Fibroblast of mammary gland (primary cell): Measurements from ENCODE around the gene MAP4K2.

Experiments used
- DNase-seq: peaks from one replicate; pipeline ENCODE4 v3.0.0-alpha.2; 2010; ENCODE audit warnings: low read depth
- H3K4me3 ChIP-seq: 2 replicates; pipeline ENCODE4 v1.5.1; 2011; ENCODE audit warnings: low read depth, mild to moderate bottlenecking, low read length, moderate library complexity; ENCODE audit not compliant: control insufficient read depth
- CTCF ChIP-seq: conservative IDR thresholded peaks from 2 replicates; pipeline ENCODE4 v1.5.1; 2011; ENCODE audit warnings: low read depth, low read length, inconsistent platforms; ENCODE audit not compliant: control insufficient read depth, insufficient read depth

The MAP4K2 gene

GRCh38 chr11:64755681-64756361 is 47.2 kb downstream of the MAP4K2 start:
- DNase-seq = no peak
- no peak overlapping the region for H3K4me3 ChIP-seq
- TF ChIP-seq CTCF = no peak

- no peak overlapping the region for H3K4me3 ChIP-seq
- DNase-seq = no peak
- no peak for TF ChIP-seq CTCF
These were observed 47.9 kb downstream of the MAP4K2 start for GRCh38 chr11:64754919-64755662.

- no peak for TF ChIP-seq CTCF
- no peak for DNase-seq
- H3K4me3 ChIP-seq = no peak overlapping the region
These were observed 48.7 kb downstream of the MAP4K2 start for GRCh38 chr11:64754124-64754918.

GRCh38 chr11:64753380-64754123 is 49.5 kb downstream of the MAP4K2 start:
- no peak overlapping the region for H3K4me3 ChIP-seq
- DNase-seq = no peak
- no peak for TF ChIP-seq CTCF

- no peak for TF ChIP-seq CTCF
- no peak overlapping the region for H3K4me3 ChIP-seq
- no peak for DNase-seq
These were observed 50.0 kb downstream of the MAP4K2 start for GRCh38 chr11:64753019-64753379.
